HG02610 (cell line): ENCODE results near the gene OR10AD1.
A peak's percentile ranks its signal among the peaks of the same experiment; 100 is the strongest.

ENCODE experiments used
- ATAC-seq: cut with Tn5 transposase; IDR thresholded peaks from one replicate; pipeline ENCODE4 v1.9.1; 2021; ENCODE audit warnings: mild to moderate bottlenecking, moderate library complexity; ENCODE audit not compliant: unreplicated experiment

OR10AD1 gene

DNA sequence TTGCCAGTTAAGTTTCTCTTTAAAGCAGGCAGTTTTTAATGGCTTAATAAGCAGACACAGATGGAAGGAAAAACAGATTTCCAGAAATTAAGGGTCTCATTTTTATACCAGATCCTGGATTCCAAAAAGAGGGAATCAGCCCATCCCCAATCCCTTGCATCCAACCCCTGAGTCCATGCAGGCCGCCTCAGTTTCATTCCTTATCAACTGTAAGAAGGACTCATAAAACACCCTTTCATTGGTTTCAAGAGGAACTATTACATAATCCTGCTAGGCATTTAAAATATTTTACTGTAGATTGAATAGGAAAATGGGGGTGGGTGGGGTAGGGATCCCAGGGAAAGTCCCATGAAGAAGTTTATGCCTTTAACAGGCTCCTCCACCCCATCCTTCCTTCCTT, 10.2 kb downstream of the OR10AD1 start:
- ATAC-seq, result no peak

DNA sequence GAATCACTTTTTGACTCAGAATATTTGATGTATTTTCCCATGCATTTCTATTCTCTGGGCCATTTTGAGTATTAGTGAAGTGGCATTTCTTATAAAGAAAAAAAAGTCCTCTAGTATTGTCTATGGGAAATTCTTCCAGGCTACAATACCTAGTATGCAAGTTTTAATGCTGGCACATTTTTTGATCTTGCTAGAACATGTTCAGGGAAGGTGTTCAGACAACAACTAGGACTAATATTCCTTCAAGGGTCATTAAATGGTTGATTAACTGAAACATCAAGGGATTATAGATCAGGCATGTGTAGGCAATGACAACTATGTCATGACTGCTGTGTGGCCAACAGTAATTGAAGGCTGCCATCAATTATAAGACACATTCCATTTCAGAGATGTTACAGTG, 12.0 kb downstream of the OR10AD1 start:
- ATAC-seq, result no peak

GRCh38 chr12:48189331-48190125, 13.6 kb downstream of the OR10AD1 start:
- peak; percentile 51 for ATAC-seq

DNA sequence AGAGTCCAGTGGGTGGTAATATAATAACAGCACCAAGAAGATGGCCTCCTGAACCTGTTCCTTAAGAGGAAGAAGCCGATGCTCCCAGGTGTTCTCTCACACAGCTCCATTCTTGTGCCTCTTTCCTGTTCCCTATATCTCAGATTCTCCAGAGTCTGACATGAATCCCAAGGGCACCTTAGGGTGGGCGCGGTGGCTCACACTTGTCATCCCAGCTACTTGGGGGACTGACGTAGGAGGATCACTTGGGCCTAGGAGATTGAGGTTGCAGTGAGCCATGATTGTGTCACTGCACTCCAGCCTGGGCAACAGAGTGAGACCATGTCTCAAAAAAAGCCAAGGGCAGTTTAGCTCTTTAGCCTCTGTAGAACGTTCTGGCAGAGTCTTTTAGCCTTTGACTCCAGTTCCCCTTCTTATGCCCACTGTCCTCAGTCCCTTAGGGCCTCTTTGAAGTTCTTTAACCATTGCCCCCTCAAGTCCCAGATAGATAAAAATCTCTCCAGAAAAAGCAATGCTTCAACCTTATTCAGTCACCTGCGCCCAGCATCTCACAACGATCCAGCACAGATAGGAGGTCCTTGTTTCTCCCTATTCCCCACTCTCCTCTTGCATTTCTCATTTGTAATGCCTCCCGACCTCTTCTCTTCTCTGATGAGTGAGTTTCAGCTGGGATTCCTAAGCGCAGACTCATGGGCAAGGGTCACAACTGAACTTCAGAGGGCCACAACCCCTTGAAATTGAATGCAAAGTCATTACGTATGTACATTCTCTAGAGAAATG, 15.0 kb downstream of the OR10AD1 start:
- ATAC-seq, result no peak

DNA sequence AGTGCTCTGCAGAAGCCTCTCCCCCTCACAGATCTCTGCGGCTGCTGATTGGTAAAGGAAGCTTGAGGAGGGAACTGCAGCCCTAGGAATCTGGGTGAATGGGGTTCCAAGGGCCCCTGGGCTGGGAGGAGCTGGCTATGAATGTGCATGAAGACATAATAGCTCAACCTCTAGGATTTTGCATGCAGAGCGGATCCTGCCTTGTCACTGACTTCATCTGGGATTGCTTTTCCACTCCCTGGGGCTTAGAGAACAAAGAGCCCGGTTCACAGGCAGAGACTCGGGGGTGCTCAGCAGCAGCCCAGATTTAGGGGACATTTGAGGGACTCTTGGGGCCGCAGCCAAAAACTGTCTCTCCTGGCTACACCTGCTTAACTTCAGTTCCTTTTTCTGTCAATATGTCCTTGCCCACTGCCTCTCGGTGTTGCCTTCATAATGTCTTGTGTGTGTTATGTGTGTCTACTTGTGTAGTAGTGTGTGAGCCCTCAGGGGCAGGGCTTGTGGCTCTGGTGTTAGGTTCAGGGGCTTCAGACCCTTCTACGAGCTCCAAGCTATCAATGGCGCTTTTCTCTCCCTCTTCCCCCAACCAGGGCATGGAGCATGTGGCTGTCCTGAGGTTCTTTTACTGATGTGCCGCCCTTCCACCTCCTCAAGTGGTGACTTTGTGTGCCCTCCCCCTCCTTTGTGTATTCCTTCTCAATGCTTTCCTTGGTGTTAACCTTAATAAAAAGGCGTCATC, 17.7 kb downstream of the OR10AD1 start:
- no peak for ATAC-seq

DNA sequence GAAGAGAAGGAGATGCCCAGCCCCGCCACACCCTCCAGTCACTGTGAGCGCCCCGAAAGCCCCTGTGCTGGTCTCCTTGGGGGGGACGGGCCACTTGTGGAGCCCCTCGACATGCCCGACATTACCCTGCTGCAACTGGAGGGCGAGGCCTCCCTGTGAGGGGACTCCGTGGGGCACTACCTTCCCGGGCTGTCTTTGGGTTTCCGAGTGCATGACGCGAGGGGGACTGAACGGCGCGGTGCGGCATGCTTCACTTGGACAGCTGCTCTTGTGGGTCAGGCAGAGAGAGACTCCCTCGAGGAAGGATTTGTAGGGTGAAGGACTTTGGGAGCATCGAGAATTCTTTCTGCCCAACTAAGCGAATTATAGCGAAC, 18.6 kb downstream of the OR10AD1 start:
- ATAC-seq, result no peak

DNA sequence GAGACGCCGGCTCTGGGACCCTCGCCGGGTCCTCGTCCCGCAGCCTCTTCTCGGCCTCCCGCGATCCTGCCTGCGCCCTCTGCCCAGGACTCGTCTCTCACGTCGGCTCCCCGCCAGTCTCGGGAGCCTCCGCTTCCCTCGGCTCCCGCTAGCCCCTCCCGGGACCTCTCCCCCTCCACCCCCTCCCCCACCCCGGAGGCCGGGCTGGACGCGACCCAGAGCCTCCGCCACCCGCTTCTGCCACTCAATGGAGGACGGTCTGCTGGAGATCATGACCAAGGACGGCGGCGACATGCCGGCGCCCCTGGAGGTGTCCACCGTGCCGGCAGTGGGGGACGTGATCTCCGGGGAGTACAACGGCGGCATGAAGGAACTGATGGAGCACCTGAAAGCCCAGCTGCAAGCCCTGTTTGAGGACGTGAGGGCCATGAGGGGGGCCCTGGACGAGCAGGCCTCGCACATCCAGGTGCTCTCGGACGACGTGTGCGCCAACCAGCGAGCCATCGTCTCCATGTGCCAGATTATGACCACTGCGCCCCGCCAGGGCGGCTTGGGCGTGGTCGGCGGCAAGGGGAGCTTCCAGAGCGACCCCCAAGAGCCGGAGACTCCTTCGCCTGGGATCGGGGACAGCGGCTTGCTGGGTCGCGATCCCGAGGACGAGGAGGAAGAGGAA, 19.1 kb downstream of the OR10AD1 start:
- ATAC-seq, result no peak

DNA sequence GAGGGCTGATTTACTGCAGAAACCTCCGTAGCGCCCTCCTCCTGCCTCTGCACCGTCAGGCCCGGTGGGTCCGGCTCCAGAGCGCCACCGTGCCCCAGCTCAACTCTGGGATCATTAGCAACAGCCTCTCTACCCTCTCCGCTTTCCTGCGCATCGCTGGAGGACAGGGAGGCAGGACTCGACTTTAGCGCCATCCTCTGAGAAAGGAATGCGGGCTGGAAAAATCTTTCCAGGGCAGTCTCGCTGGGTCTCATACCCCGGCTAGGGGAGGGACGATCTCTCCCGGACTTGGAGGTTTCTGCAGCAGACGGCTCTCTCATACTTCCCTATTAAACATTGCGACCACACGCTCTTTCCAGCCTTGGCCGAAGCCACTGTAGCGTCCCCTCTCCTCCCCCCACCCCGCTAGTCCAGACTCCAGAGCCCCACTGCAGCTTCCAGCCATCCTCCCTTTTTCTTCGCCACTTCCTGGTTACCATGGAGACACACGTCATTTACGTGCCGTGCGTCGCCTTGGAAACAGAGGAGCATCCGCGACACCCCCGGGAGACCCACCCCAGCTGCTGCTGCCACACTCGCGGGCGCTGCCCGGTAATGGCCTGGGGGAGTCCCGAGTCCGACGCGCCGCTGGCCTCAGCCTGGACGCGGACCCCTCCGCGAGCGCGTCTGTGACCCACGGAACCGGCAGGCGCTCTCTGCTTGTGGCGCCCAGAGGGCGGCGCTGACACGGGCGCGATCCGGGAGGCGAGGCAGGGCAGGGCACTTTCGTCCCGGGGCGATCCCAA, 19.8 kb downstream of the OR10AD1 start, which contains the start of gene CCDC184:
CCDC184 (plus strand) TSS at position 554 of the 785 bp plus-strand sequence. CDS start 479 bp downstream, outside the sequence.
- ATAC-seq, result peak; percentile 71

GRCh38 chr12:48182631-48183030, 20.5 kb downstream of the OR10AD1 start:
- ATAC-seq, result peak; percentile 4

- no peak for ATAC-seq
Measured at GRCh38 chr12:48180857-48181495, 22.1 kb downstream of the OR10AD1 start.

- ATAC-seq, result no peak
Measured at GRCh38 chr12:48180424-48180823, 22.7 kb downstream of the OR10AD1 start.

DNA sequence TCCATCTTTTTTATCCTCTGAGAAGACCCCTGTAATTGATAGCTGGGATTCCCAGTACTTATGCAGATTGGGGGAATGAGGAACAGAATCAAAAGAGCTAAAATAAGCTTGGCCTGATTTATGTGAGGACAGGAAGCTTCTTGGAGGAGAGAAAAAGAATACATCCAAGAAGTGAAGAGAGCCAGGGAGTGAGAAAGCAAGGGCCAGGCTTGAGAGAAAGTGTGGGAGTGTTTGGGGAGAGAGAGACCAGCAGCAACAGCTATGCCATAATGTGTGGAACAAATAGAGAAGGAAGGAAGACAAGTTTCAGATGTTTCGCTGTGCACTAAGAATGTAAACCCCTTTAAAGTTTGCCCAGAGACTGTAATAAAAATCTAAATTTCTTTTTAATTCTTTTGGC, 23.6 kb downstream of the OR10AD1 start:
- ATAC-seq, result no peak

DNA sequence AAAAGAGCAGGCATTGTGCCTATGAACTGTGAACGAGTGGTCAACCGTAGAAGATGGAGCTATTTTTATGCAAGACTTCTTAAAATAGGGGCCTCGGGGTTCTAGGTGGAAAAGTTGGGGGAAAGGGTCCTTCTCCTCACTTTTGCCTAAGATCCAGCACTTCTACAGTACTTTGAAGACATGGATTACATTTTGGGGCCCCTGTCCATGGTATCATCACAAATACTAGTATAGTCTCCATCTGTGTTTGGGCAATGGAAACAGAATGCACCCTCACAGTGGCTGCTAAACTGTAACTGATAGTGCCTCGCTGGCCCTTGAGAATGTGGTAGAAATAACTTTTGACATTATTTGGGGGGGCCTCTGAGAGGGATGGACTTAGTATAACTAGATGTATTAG, 25.1 kb downstream of the OR10AD1 start:
- no peak for ATAC-seq

DNA sequence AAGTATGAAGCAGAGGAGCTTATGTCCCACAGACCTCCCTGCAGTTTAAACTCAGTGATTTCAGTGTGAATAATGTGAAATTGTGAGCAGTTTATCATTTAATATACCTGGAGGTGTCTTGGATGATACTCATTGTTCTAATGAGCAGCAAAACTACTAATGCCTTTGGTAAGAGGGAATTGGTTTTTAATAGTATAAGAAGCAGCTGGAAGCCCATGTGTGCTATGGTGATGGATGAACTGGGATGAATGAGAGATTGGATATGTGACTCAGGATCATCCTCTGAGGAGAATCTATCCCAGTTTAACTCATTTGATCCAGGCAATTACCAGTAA, 26.7 kb downstream of the OR10AD1 start:
- ATAC-seq, result no peak

- ATAC-seq, result no peak
Measured at GRCh38 chr12:48175613-48176416, 27.3 kb downstream of the OR10AD1 start.

- ATAC-seq, result no peak
Measured at GRCh38 chr12:48169011-48169410, 34.1 kb downstream of the OR10AD1 start.

GRCh38 chr12:48165089-48165981, 37.8 kb downstream of the OR10AD1 start:
- no peak for ATAC-seq

DNA sequence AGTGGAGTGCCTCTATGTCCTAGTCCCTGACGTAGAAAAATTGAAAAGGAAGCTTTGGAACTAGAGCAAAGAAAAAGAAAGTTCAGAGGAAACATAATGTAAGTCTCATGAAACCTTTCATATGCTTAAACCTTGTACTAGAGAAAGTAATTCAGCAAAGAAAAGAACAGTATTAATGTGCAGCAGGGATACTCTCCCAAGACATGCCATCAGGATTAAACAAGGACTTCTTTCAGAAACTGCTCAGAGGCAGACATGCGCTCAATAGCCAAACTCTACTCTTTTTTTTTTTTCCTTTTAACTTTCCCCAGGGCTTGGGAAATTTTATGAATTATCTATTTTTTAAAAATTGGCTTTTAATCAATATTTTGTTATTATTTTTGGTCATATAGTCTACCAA, 38.6 kb downstream of the OR10AD1 start:
- ATAC-seq, result no peak
